Stimulated activated CD8-positive, alpha-beta memory T cell treated with anti-CD3 and anti-CD28 coated beads, Interleukin-4, amount 100 ng/mL, for 1 hour (primary cell): ENCODE results near the gene POLR3A.

Source experiments
- DNase-seq, 2 donors: peaks; one replicate each; pipeline ENCODE4 v3.0.0-alpha.2; 2020; ENCODE audit warnings: low read depth in 2 of 2, low spot score in 1 of 2

POLR3A gene

GRCh38 chr10:77920495-77920894 is 108.8 kb downstream of the POLR3A start:
- no peak for DNase-seq

GRCh38 chr10:77919713-77920108 is 109.6 kb downstream of the POLR3A start:
- no peak for DNase-seq
